ENCODE results near the gene C4orf50.

C4orf50 gene

DNA sequence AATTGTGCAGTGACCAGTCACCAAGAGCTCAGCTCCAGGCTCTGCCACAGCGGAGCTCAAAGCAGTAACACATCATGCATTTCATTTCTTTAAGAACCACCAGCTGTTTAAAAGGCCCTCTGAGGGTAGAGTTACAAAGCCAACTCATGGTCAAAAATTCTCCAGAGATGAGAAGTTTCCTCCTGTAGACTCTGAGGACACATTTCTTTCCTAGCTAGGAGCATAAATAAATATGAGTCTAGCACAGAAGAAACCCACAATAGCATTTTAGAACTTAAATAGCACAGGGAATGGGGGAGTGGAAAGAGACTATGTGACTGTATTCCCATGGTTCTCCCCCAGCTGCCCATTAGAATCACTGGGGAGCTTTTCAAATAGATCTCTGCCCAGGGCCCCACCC lies 118.8 kb downstream of the C4orf50 start:
- DNase-seq (ENCODE audit: low spot score in 2 of 2) (no peak), ATAC-seq (no peak)
- no peaks in the 10 kb centered on the region for H3K36me3 Mint-ChIP-seq

DNA sequence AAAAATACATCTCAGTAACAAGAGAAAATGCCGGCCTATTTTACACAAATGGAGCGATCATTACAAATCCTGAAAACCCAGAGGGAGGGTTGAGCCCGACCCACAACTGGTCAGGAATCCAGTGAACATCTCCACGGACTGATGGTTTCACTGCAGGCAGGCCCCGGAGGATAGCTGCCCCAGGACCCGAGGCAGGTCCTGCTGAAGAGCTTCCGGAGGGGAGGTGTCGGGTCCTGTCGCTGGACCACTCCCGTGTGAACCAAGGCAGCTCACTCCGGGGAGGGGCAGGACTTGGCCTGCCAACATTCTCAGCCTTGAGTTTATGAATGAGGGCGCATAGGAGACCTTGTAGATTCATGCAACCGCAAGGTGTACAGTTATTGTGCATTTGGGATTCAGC lies 120.6 kb downstream of the C4orf50 start:
- ATAC-seq (no peak), DNase-seq (ENCODE audit: low spot score in 2 of 2) (no peak)
- no peak overlapping the region for H3K27ac Mint-ChIP-seq
- no peak overlapping the region for H3K4me3 Mint-ChIP-seq
- H3K9me3 Mint-ChIP-seq: peaks cover 4% of the 10 kb centered on the region
- no peaks in the 10 kb centered on the region for H3K4me1 Mint-ChIP-seq
- H3K36me3 Mint-ChIP-seq: no peaks in the 10 kb centered on the region

More for the DNA sequence above, 118.8 kb downstream of the C4orf50 start:
- H3K27ac Mint-ChIP-seq: no peak overlapping the region
- no peaks in the 10 kb centered on the region for H3K4me1 Mint-ChIP-seq
- no peak overlapping the region for H3K4me3 Mint-ChIP-seq
- H3K9me3 Mint-ChIP-seq: peaks cover 4% of the 10 kb centered on the region

DNA sequence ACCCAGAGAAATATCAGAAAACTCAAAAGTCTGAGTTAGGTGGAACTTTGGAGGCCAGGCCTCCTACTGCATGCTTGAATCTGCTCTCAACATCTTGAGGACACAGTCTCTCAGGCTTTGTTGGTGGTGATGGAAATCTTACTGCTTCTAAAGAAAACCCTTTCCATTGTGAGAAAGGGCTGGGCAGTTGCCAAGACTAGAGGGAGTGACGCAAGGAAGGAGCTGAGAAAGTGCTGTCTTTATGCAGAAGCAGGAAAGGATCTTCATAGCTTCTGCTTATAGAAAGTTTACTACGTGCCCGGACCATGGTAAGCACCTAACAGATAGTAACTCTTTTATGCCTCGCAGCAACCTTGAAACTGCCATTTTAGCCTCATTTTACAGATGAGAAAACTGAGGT lies 122.9 kb downstream of the C4orf50 start:
- H3K9me3 Mint-ChIP-seq: peaks cover 4% of the 10 kb centered on the region
- DNase-seq (ENCODE audit: low spot score in 2 of 2) (no peak), ATAC-seq (no peak)
- H3K4me1 Mint-ChIP-seq: no peaks in the 10 kb centered on the region
- H3K36me3 Mint-ChIP-seq: no peaks in the 10 kb centered on the region
- no peak overlapping the region for H3K4me3 Mint-ChIP-seq
- no peak overlapping the region for H3K27ac Mint-ChIP-seq

DNA sequence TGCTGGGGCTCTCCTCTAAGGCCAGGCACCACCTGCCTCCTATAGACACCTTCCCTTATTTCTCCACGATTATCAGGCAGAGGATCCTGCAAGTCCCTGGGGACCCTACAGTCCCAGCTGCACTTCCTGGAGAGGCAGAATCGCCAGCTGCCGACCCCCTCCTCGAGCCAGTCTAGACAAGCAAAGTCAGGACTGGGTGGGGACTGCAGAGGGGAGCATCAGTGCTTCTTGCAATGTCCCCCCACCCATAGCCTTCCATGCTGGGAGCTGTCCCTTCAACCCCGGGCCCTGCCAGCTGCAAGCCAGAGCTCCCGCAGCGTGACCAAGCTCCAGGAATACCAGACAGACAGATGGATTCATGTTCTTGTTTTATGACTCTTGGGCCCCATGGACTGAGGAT lies 124.0 kb downstream of the C4orf50 start:
- no peak overlapping the region for H3K27ac Mint-ChIP-seq
- DNase-seq (ENCODE audit: low spot score in 2 of 2) (no peak), ATAC-seq (no peak)
- H3K9me3 Mint-ChIP-seq: peaks cover 4% of the 10 kb centered on the region
- H3K4me3 Mint-ChIP-seq: no peak overlapping the region
- no peaks in the 10 kb centered on the region for H3K36me3 Mint-ChIP-seq
- H3K4me1 Mint-ChIP-seq: peaks cover 7% of the 10 kb centered on the region

DNA sequence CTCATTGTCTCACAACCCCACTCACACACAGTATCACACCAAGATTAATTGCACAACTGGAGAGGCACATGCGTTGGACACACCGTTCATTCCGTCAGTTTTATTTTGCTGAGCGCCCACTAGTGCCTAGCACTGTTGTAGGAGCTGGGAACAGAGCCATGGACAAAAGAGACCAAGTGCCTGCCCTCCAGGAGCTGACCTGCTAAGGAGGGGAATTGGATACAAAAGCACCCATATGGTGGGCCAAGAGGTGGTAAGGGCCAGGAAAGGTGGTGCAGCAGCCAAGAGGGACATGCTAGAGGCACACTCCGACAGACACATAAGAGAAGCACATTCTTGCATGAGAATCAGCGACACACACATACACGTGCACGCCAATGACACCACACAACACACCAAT lies 124.6 kb downstream of the C4orf50 start:
- Mint-ChIP-seq H3K4me3 (no peak overlapping the region), H3K4me1 (peaks cover 14% of the 10 kb centered on the region), H3K9me3 (peaks cover 4% of the 10 kb centered on the region), H3K36me3 (no peaks in the 10 kb centered on the region), H3K27ac (no peak overlapping the region)
- no peak for ATAC-seq
- DNase-seq (ENCODE audit: low spot score in 2 of 2): no peak

DNA sequence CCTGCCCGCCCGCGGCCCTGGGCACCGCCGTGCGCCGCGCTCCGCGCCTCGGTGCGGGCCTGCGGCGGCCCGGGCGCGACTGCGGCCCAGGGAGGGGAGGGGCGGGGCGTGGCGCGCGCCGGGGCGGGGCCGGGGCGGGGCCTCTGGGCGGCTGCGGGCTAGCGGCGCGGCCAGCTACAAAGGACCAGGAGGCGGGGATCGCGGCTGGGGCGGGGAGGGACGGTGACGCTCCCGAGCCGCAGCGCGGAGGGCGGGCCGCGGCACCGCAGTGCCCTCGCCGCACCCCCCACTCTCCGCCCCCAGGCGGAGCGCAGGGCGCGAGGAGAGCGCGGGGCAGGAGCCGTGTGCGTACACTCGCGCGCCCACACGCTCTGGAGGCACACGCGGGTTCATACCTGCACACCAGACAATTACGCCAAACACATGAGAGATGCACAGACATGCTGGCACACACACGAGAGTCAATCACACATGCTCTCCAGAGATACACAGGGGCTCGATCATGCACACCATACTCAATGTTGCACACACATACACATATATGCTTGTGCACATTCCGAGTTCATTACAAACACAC lies 125.1 kb downstream of the C4orf50 start, which contains the start of gene CRMP1:
Gene CRMP1 (minus strand): TSS at position 83 of the 577 bp plus-strand sequence. CDS start 117 bp downstream, outside the sequence.
- Mint-ChIP-seq H3K36me3 (no peaks in the 10 kb centered on the region), H3K4me3 (no peak within 1 kb of the TSS), H3K4me1 (peaks cover 14% of the 10 kb centered on the region), H3K9me3 (peaks cover 4% of the 10 kb centered on the region), H3K27ac (no peak within 1 kb of the TSS)
- DNase-seq (ENCODE audit: low spot score in 2 of 2) (no peak), ATAC-seq (no peak)

DNA sequence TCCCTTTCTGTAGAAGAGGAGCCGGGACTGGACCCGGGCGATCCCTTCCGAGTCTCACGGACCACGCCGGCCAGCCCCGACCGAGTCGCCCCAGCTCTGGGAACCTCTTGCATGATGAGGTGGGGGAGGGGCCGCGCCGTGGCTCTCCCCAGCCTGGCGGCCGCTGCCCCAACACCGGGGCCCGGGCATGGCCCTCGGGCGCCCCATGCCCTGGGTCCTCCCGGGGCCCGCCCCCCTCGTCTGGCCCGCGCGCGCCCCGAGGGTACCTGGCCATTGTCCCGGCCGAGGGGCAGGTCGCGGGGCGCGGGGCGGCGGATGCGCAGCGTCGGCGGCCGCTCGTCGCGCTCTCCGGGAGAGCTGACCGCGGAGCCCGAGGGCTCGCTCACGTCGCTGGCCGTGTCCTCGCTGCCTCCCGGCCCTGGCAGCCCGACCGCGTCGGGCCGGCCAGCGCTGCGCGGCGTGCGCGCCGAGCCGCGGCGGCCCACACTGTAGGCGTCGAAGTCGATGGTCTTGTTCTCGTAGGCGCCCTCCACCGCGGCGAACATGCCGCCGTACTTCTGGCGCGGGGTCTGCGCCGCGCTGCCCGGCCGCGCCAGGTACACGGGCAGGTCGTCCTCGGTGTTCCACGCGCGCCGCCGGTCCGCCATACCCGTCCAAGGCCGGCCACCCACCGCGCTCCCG lies 125.8 kb downstream of the C4orf50 start:
- H3K4me1 Mint-ChIP-seq: peaks cover 14% of the 10 kb centered on the region
- peaks cover 4% of the 10 kb centered on the region for H3K9me3 Mint-ChIP-seq
- no peak for ATAC-seq
- DNase-seq (ENCODE audit: low spot score in 2 of 2): no peak
- no peaks in the 10 kb centered on the region for H3K36me3 Mint-ChIP-seq
- no peak overlapping the region for H3K4me3 Mint-ChIP-seq
- no peak overlapping the region for H3K27ac Mint-ChIP-seq

DNA sequence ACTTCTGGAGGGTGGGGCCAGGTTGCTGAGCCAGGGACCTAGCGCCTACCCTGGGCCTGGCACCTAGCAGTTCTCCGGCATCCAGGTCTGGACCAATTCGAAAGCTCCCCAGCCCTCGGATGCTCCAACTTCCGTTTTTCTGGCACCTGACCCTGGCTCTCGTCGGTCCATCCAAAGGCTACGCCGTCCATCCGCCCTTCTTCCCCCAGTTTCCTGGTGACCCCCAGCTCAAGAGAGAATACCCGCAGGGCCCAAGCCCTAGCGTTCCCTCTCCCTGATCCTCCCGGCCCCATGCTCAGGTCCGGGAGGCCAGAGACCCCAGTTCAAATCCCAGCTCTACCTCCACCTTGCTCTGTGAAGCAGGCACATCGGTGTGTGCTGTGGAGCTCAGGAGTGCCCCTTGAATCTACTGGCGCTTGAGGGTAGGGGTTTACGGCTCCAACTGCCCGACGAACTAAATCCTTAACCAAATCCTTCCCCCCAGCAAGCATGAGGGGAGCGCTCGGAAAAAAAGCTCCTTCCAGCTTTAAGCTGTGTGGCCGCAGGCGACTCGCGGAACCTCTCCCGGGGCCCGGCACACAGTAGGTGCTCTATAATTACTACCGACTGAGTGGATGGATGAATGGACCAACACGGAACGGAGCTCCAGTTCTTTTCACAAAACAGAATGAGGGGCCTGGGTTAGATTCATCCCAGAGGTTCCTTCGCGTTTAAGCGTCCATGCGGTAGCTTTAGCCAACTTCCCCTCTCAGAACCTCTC lies 126.5 kb downstream of the C4orf50 start:
- Mint-ChIP-seq H3K27ac (no peak overlapping the region), H3K4me1 (peaks cover 14% of the 10 kb centered on the region), H3K9me3 (peaks cover under 1% of the 10 kb centered on the region), H3K4me3 (no peak overlapping the region), H3K36me3 (no peaks in the 10 kb centered on the region)
- ATAC-seq (no peak), DNase-seq (ENCODE audit: low spot score in 2 of 2) (no peak)

DNA sequence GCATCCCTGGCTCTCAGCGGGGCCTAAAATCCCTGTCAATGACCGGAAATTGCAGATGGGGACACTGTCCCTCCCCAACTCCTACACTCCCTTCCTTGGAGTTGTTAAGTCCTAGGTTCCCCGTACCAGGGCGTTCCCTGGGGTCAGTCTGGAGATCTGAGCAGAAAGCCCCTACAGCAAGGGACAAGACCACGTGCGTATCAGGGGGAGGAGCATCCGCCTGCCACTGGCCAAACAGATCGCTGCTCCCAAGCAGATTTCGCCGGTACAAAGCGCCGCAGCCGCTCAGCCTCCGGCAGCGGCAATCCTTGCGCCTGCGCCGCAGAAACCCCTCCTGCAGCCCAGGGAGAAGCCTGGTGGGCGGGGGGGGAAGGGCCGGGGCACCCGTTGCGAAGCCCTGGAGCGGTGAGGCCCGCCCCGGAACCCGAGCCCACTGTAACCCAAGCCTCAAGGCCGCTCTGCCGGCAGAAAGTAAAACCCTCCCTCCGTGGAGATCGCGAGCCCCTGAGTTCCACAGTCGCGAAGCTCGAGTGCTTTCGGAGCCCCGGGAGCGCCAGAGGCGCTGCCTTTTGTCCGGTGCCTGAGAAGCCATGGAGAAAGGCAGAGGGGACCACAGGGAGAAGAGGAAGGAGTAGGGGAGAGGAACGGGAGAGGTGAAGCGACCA lies 128.0 kb downstream of the C4orf50 start:
- Mint-ChIP-seq H3K4me1 (peaks cover 14% of the 10 kb centered on the region), H3K27ac (no peak overlapping the region), H3K9me3 (no peaks in the 10 kb centered on the region), H3K4me3 (no peak overlapping the region), H3K36me3 (no peaks in the 10 kb centered on the region)
- no peak for ATAC-seq
- DNase-seq (ENCODE audit: low spot score in 2 of 2): no peak

DNA sequence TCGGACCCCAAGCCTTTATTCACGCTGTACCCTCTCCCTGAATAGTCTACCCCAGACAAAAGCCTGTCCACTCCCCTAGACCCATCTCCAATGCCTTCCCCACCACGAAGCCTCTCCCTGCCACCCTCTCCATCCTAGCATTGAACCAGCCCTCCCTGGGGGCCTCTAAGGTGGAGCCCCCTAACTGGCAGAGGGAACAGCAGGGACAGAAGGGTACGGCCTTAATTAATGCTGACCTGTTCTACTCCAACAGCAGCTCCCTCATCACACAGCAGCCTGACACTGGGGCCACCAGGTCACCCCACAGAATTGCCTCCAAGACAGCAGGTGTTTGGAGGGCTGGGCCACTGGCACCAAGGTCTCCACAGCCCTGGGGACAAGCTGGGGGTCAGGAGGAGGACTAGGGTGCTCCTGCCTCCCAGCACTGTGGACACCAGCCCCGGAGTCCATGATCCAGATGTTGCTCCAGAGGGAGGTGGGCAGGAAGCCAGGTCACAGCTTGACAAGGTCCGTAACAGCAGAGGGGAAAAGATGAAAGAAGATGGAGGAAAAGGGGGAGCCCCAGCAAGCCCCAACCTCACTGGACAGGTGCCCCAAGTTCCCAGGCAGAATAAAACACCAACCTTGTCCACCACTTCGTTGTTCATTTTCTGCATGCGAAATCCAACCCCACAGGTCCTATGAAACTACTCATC lies 129.1 kb downstream of the C4orf50 start:
- Mint-ChIP-seq H3K4me3 (no peak overlapping the region), H3K27ac (no peak overlapping the region)

DNA sequence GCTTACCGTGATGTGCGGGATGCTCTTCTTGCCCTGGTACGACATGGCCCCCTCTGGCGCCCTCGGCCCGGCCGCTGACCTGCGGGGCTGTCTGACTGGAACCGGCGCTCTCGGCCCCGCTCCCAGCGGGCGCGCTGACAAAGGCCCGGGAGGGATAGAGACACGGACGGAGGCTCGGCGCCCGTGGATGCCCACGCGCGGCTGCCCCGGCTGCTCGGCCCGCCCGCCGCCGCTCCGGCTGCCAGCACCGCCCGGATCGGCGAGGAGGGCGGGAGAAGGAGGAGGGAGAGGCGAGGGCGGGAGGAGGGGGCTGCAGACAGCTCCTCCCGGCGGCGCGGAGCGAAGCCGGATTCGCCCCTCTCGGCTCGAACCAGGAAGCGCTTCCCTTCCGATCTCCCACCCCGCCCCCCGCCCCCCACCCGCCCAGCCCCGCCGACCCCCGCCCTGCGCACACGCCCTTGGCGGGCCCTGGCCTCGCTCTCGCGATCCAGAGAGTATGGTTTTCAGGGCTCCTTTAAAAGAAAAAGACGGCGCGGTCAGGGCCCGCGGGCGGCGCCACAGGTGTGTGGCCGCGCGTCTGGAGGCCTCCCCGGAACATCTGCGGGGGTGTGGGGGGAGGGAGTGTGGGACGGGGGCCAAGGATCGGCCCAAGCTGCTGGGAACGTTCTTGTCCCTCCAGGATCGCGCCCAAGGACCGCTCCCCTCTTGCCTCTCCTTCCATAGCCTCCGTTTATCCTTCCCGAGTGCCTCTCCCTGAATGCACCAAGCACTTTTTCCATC lies 129.8 kb downstream of the C4orf50 start:
- DNase-seq (ENCODE audit: low spot score in 2 of 2) (no peak), ATAC-seq (no peak)
- Mint-ChIP-seq H3K4me3 (no peak overlapping the region), H3K9me3 (no peaks in the 10 kb centered on the region), H3K36me3 (no peaks in the 10 kb centered on the region), H3K4me1 (peaks cover 14% of the 10 kb centered on the region), H3K27ac (no peak overlapping the region)

More for the DNA sequence above, 129.1 kb downstream of the C4orf50 start:
- DNase-seq (ENCODE audit: low spot score in 2 of 2): no peak
- H3K9me3 Mint-ChIP-seq: no peaks in the 10 kb centered on the region
- peaks cover 14% of the 10 kb centered on the region for H3K4me1 Mint-ChIP-seq
- no peak for ATAC-seq
- no peaks in the 10 kb centered on the region for H3K36me3 Mint-ChIP-seq

DNA sequence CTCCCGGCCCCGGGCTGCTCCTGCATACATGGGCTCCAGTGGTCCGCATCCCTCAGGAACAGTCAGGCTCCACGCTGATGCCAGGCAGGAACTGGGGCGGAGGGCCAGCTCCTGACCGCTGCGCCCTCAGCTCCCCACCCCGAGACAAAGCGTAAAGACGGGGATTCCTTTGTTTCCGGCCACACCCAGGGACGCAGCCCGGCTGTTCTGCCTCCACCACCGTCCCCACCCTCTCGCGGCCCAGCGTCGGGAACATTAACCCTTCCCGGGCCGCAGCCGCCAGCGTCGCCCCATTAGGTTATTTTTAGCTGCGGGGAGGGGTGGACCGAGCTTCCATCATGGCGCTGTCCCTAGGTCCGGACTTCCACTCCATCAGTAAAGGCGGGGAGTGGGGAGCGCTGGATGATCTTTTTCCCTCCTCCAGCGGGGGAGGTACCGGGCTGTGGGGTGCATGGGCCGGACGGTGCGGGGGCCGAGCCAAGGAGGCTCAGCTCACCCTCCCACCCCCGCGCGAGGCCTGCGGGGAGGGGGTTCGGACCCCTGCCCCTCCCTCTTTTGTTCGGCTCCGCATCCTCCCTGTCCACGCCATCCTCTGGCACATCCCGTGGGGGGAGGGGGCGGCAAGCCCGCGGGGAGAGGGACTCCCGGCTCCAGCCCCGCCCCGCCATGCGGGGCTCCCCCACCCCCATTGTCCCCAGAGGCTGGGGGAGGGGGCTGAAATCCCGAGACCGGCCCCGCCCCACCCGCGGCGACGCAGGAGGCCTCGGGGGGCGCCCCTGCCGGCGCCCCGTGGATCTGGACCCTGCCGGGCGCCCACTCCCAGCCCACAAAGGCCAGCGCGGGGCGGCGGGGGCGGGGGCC lies 130.6 kb downstream of the C4orf50 start:
- Mint-ChIP-seq H3K36me3 (no peaks in the 10 kb centered on the region), H3K27ac (no peak overlapping the region), H3K9me3 (no peaks in the 10 kb centered on the region), H3K4me1 (peaks cover 14% of the 10 kb centered on the region), H3K4me3 (no peak overlapping the region)
- DNase-seq (ENCODE audit: low spot score in 2 of 2) (no peak), ATAC-seq (no peak)

DNA sequence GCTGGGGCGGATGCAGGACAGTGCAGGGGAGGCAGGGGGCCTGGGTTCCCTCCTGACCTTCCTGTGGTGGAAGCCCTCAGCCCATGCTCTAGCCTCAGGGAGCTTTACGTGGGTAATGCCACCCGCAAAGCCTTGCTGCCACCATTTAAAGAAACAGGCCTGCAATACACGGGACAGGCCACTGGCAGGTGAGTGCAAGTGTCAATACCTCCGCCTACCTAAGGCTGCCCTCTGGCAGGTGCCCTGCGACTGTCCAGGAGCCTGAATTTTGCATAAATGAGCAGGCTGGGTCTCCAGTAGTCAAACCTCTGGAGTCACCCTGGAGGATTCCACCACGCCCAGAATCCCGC lies 131.2 kb downstream of the C4orf50 start:
- DNase-seq (ENCODE audit: low spot score in 2 of 2) (no peak), ATAC-seq (no peak)
- Mint-ChIP-seq H3K27ac (no peak overlapping the region), H3K4me1 (peaks cover 14% of the 10 kb centered on the region), H3K36me3 (no peaks in the 10 kb centered on the region), H3K4me3 (no peak overlapping the region), H3K9me3 (no peaks in the 10 kb centered on the region)

DNA sequence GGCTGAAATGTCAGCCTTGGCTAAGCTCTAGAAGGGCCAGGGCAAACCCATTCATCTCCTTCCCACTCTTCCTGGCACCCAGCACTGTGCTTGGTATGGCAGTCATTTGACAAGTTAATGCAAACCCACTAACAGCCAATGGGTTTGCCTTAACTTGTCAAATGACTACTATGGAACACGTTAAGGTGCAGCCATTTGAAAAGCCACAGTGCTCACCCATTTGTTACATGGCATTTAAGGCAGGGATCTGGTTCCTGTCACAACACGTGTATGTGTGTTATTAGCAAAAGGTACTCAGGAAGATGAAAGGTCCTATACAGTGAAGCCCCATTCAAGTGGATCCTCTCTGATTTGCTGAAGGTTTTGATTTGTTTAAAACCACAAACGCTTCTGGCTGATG lies 132.5 kb downstream of the C4orf50 start:
- H3K4me3 Mint-ChIP-seq: no peak overlapping the region
- no peak overlapping the region for H3K27ac Mint-ChIP-seq
- ATAC-seq (no peak), DNase-seq (ENCODE audit: low spot score in 2 of 2) (no peak)
- no peaks in the 10 kb centered on the region for H3K36me3 Mint-ChIP-seq
- H3K9me3 Mint-ChIP-seq: no peaks in the 10 kb centered on the region
- peaks cover 14% of the 10 kb centered on the region for H3K4me1 Mint-ChIP-seq

Data from stimulated activated effector memory CD8-positive, alpha-beta T cell treated with anti-CD3 and anti-CD28 coated beads, Interleukin-12 subunit alpha, Interleukin-12 subunit beta, amount 100 ng/mL, for 72 hours (primary cell).